ENCODE measurements around the gene R3HDM2. TPM values are rescaled to one million over a fixed set of nuclear protein-coding genes. Genes with fewer than 3 reads are reported as not detected.

Gene R3HDM2
- total RNA-seq, 4 donors from 2014 or later = 21.7 to 37.6 (median 29.3) TPM

GRCh38 chr12:57372233-57372632, 58.6 kb downstream of the R3HDM2 start:
- no peaks in the 10 kb centered on the region for H3K27me3 ChIP-seq
- WGBS, 2 donors = 62 to 92% methylated on average over 2 to 4 of the region's 4 CpGs
- DNase-seq = no peak
- intact Hi-C loops (cut with DNase I) = no loop called here
- no peak overlapping the region for H3K4me3 ChIP-seq
- TF ChIP-seq CTCF (IDR thresholded peaks at IDR 0.05) (no peak), POLR2A (IDR thresholded peaks at IDR 0.05) (no peak)
- H3K27ac ChIP-seq = no peak overlapping the region
- H3K36me3 ChIP-seq = peaks cover 0 to 21% (median 0%) of the 10 kb centered on the region in 3 donors
- H3K4me1 ChIP-seq = peaks cover 0 to 15% (median 2%) of the 10 kb centered on the region in 3 donors
- no peaks in the 10 kb centered on the region for H3K9me3 ChIP-seq

GRCh38 chr12:57370696-57371095, 60.1 kb downstream of the R3HDM2 start:
- intact Hi-C loops (cut with DNase I) = no loop called here
- no peak for DNase-seq
- 72 to 73% methylated on average over 1 of the region's 1 CpG for WGBS, 2 donors
- Histone ChIP-seq H3K4me3 (no peak overlapping the region), H3K36me3 (peaks cover 0 to 21% (median 0%) of the 10 kb centered on the region in 3 donors), H3K27me3 (no peaks in the 10 kb centered on the region), H3K9me3 (peaks cover 0 to 10% (median 0%) of the 10 kb centered on the region in 3 donors), H3K27ac (no peak overlapping the region), H3K4me1 (peaks cover 0 to 14% (median 2%) of the 10 kb centered on the region in 3 donors)
- TF ChIP-seq POLR2A (IDR thresholded peaks at IDR 0.05) (no peak), CTCF (IDR thresholded peaks at IDR 0.05) (no peak)

GRCh38 chr12:57370072-57370471, 60.8 kb downstream of the R3HDM2 start:
- no peak overlapping the region for H3K27ac ChIP-seq
- H3K4me1 ChIP-seq = peaks cover 0 to 14% (median 2%) of the 10 kb centered on the region in 3 donors
- H3K27me3 ChIP-seq = no peaks in the 10 kb centered on the region
- no peak overlapping the region for H3K4me3 ChIP-seq
- WGBS, 2 donors = 93% methylated on average over 6 to 8 of the region's 11 CpGs
- DNase-seq = no peak
- peaks cover 0 to 21% (median 0%) of the 10 kb centered on the region in 3 donors for H3K36me3 ChIP-seq
- intact Hi-C loops (cut with DNase I) = no loop called here
- peaks cover 0 to 10% (median 0%) of the 10 kb centered on the region in 3 donors for H3K9me3 ChIP-seq
- no peak for TF ChIP-seq CTCF (IDR thresholded peaks at IDR 0.05)

DNA sequence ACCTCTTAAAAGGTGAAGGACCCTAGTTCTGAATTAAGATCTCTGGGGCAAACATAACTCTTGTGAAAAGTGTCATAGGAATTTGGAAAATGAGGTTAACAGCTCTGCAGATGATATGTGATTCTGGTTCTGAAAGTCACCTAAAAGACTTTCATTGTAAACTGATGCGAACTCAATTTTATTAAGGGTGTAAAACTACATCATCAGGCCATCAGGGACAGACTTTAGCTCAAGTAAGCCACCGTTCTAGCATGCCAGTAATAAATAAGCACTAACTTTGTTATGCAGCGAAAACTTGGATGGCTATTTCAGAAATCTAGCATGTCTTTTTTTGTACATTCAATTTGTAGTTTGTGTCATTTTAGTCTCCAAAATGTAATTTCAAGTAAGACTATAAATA, 61.6 kb downstream of the R3HDM2 start:
- Histone ChIP-seq H3K4me3 (no peak overlapping the region), H3K27me3 (no peaks in the 10 kb centered on the region), H3K4me1 (peaks cover 0 to 14% (median 2%) of the 10 kb centered on the region in 3 donors), H3K36me3 (peaks cover 0 to 21% (median 0%) of the 10 kb centered on the region in 3 donors), H3K27ac (no peak overlapping the region), H3K9me3 (peaks cover 0 to 10% (median 0%) of the 10 kb centered on the region in 3 donors)
- DNase-seq = no peak
- TF ChIP-seq POLR2A (IDR thresholded peaks at IDR 0.05) (no peak), CTCF (IDR thresholded peaks at IDR 0.05) (no peak)
- intact Hi-C loops (cut with DNase I) = no loop called here
- 91 to 95% methylated on average over 3 of the region's 3 CpGs for WGBS, 2 donors

- Histone ChIP-seq H3K4me3 (no peak overlapping the region), H3K4me1 (peaks cover 0 to 14% (median 2%) of the 10 kb centered on the region in 3 donors), H3K9me3 (peaks cover 0 to 10% (median 0%) of the 10 kb centered on the region in 3 donors), H3K27ac (no peak overlapping the region), H3K36me3 (peaks cover 0 to 21% (median 0%) of the 10 kb centered on the region in 3 donors), H3K27me3 (no peaks in the 10 kb centered on the region)
- no peak for TF ChIP-seq CTCF (IDR thresholded peaks at IDR 0.05)
- TF ChIP-seq POLR2A (IDR thresholded peaks at IDR 0.05) = no peak
- DNase-seq = no peak
- intact Hi-C loops (cut with DNase I) = no loop called here
- 92 to 96% methylated on average over 6 to 7 of the region's 7 CpGs for WGBS, 2 donors
These were observed 62.3 kb downstream of the R3HDM2 start for GRCh38 chr12:57368349-57369095.
